Body of pancreas (tissue), 4 donors: ENCODE measurements around the gene KIAA1671. TPM values are rescaled to one million over a fixed set of nuclear protein-coding genes. Genes with fewer than 3 reads are reported as not detected.

Experiments
- ATAC-seq: fragments of 150-250 bp; one replicate; pipeline ENCODE4 v1.9.1; 2016
- DNase-seq, 4 donors: peaks; one replicate each; pipeline ENCODE4 v3.0.0-alpha.2; 2019
- H3K27ac ChIP-seq, 4 donors: fragments of 200-600 bp; sonication (generic); 1 replicate in 3 of 4; 2 replicates in 1 of 4; pipeline versions ENCODE4 v1.5.1 to v1.6.1; 2016 to 2019; ENCODE audit warnings: mild to moderate bottlenecking in 1 of 4, mixed read lengths in 1 of 4, moderate library complexity in 1 of 4
- H3K27me3 ChIP-seq, 2 donors: fragments of 200-600 bp; sonication (generic); one replicate each; pipeline ENCODE4 v1.6.0; 2016; ENCODE audit warnings: mild to moderate bottlenecking in 1 of 2
- H3K36me3 ChIP-seq, 2 donors: fragments of 200-600 bp; sonication (generic); replicated peaks in 1 of 2; 2 replicates each; pipeline ENCODE4 v1.5.1; 2016; ENCODE audit warnings: low read depth in 2 of 2; ENCODE audit not compliant: insufficient read depth in 1 of 2
- H3K4me1 ChIP-seq: fragments of 200-600 bp; sonication (generic); one replicate; pipeline ENCODE4 v1.6.0; 2016
- H3K4me3 ChIP-seq, 2 donors: fragments of 200-600 bp; sonication (generic); 1 replicate in 1 of 2; 2 replicates in 1 of 2; pipeline ENCODE4 v1.5.1; 2016 to 2019
- H3K9me3 ChIP-seq, 3 donors: fragments of 200-600 bp; sonication (generic); 1 replicate in 2 of 3; 2 replicates in 1 of 3; pipeline ENCODE4 v1.5.1; 2016
- POLR2A ChIP-seq, 3 donors: fragments of 450-650 bp; IDR thresholded peaks; one replicate each; pipeline ENCODE4 v1.6.1; 2016; ENCODE audit warnings: antibody characterized with exemption in 3 of 3, mild to moderate bottlenecking in 2 of 3
- WGBS, 2 donors: methylation state at CpG; one replicate each; pipeline ENCODE4 v1.1.5; 2017; 5-methylcytosine and 5-hydroxymethylcytosine counted together
- intact Hi-C: fragments of 100-400 bp; cut with DNase I; formaldehyde crosslinking; loops from one replicate; pipeline ENCODE4 v1.15.1; 2023
- total RNA-seq, 2 donors: library from RNA; depleted of rRNA; stranded (reverse); fragments of >200 nt; gene quantifications; one replicate each; pipeline ENCODE4 v1.1.0, GENCODE V29; 2016
- TF ChIP-seq, protein P1 (sequence below), 7 experiments: fragments of 450-650 bp in 4 of 7; fragments of 200-600 bp in 3 of 7; sonication (generic) in 3 of 7; IDR thresholded peaks; one replicate each; pipeline ENCODE4 v1.5.1; 2016 to 2019; ENCODE audit warnings: antibody characterized with exemption in 7 of 7

The KIAA1671 gene
- total RNA-seq, 2 donors from 2014 or later: 24.9 to 79.8 TPM

GRCh38 chr22:25216230-25216629, 263.7 kb downstream of the KIAA1671 start:
- H3K27ac ChIP-seq: no peak overlapping the region
- TF ChIP-seq, protein P1, sequence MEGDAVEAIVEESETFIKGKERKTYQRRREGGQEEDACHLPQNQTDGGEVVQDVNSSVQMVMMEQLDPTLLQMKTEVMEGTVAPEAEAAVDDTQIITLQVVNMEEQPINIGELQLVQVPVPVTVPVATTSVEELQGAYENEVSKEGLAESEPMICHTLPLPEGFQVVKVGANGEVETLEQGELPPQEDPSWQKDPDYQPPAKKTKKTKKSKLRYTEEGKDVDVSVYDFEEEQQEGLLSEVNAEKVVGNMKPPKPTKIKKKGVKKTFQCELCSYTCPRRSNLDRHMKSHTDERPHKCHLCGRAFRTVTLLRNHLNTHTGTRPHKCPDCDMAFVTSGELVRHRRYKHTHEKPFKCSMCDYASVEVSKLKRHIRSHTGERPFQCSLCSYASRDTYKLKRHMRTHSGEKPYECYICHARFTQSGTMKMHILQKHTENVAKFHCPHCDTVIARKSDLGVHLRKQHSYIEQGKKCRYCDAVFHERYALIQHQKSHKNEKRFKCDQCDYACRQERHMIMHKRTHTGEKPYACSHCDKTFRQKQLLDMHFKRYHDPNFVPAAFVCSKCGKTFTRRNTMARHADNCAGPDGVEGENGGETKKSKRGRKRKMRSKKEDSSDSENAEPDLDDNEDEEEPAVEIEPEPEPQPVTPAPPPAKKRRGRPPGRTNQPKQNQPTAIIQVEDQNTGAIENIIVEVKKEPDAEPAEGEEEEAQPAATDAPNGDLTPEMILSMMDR (IDR thresholded peaks at IDR 0.05): no peak
- no peak for TF ChIP-seq POLR2A (IDR thresholded peaks at IDR 0.05)
- H3K4me1 ChIP-seq: no peaks in the 10 kb centered on the region
- H3K36me3 ChIP-seq: no peaks in the 10 kb centered on the region
- H3K27me3 ChIP-seq: no peaks in the 10 kb centered on the region
- no peaks in the 10 kb centered on the region for H3K9me3 ChIP-seq
- no peak overlapping the region for H3K4me3 ChIP-seq
- intact Hi-C loops: no loop called here
- DNase-seq (no peak), ATAC-seq (no peak)
- 68 to 70% methylated on average over 2 of the region's 2 CpGs for WGBS, 2 donors

- intact Hi-C loops: no loop called here
- no peak for ATAC-seq
- H3K4me1 ChIP-seq: no peaks in the 10 kb centered on the region
- no peaks in the 10 kb centered on the region for H3K36me3 ChIP-seq
- no peaks in the 10 kb centered on the region for H3K27me3 ChIP-seq
- no peak for TF ChIP-seq POLR2A (IDR thresholded peaks at IDR 0.05)
- TF ChIP-seq, protein P1 (IDR thresholded peaks at IDR 0.05): no peak
- H3K27ac ChIP-seq: no peak within 1 kb of the TSS
- no peak within 1 kb of the TSS for H3K4me3 ChIP-seq
- DNase-seq: no peak
- WGBS, 2 donors: 84 to 90% methylated on average over 19 of the region's 19 CpGs
- H3K9me3 ChIP-seq: no peaks in the 10 kb centered on the region
Measured at GRCh38 chr22:25219211-25219689, 266.7 kb downstream of the KIAA1671 start, which contains the start of gene CRYBB2. TSS of gene CRYBB2 (plus strand) at chr22:25219639. CDS start at chr22:25221430, 1,791 bp downstream.

- Histone ChIP-seq H3K27me3 (no peaks in the 10 kb centered on the region), H3K4me1 (no peaks in the 10 kb centered on the region), H3K9me3 (no peaks in the 10 kb centered on the region), H3K36me3 (no peaks in the 10 kb centered on the region), H3K4me3 (no peak overlapping the region), H3K27ac (no peak overlapping the region)
- no peak for ATAC-seq
- WGBS, 2 donors: 37 to 54% methylated on average over 4 of the region's 4 CpGs
- TF ChIP-seq, protein P1 (IDR thresholded peaks at IDR 0.05): no peak
- TF ChIP-seq POLR2A (IDR thresholded peaks at IDR 0.05): no peak
- intact Hi-C loops: no loop called here
- peak in 1 of 4 donors; percentile 34 for DNase-seq
Measured at GRCh38 chr22:25219948-25220442, 267.5 kb downstream of the KIAA1671 start.

DNA sequence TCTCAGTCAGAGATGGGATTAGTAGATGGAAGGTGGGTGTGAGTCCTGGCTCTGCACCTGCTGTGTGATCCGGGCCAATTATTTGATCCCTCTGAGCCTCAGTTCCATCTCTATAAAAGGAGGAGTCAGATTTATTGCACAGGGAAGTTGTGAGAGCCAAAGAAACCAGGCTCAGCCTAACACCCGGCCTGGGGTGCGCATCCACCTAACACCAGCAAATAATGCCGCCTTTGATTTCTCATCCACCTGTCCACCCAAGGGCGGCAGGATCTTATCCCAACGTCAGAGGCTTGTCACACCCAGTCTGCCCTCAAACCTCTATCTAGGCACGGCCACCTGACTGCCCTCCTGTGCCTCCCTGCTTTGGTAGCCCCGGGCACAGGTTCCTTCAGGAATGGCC, 269.3 kb downstream of the KIAA1671 start:
- TF ChIP-seq, protein P1 (IDR thresholded peaks at IDR 0.05): no peak
- no peak for TF ChIP-seq POLR2A (IDR thresholded peaks at IDR 0.05)
- Histone ChIP-seq H3K4me1 (no peaks in the 10 kb centered on the region), H3K4me3 (no peak overlapping the region), H3K27me3 (no peaks in the 10 kb centered on the region), H3K36me3 (no peaks in the 10 kb centered on the region), H3K27ac (no peak overlapping the region), H3K9me3 (no peaks in the 10 kb centered on the region)
- intact Hi-C loops: no loop called here
- WGBS, 2 donors: 59 to 74% methylated on average over 6 to 8 of the region's 8 CpGs
- no peak for ATAC-seq
- DNase-seq: no peak

DNA sequence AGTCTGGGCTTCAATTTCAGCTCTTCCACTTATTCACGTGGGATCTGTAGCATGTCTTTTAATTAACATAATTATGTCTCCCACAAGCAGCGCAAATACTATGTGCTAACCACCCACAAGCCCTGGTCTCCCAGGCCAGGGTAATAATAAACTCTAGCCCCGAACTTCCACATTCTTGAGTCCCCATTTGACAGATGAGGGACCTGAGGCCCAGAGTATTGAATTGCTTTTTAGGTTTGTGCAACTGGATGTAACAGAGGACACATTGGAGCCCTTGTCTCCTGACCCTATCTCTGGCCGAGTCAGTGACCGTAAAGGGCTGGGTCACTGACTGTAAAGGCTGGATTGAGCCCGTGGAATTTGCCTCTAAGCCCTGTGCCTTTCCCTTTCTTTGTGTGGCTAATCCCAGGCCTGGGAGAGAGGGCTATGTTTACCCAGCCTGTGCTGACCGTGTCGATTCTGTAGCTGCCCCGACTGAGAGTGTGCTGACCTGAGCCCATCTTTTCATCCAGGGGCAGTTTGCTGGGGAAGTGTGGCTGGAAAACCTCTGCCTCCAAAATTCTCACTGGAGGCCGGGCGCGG, 270.8 kb downstream of the KIAA1671 start:
- H3K4me3 ChIP-seq: no peak overlapping the region
- H3K9me3 ChIP-seq: no peaks in the 10 kb centered on the region
- intact Hi-C loops: no loop called here
- ATAC-seq: no peak
- no peaks in the 10 kb centered on the region for H3K4me1 ChIP-seq
- H3K27ac ChIP-seq: no peak overlapping the region
- no peak for DNase-seq
- no peaks in the 10 kb centered on the region for H3K36me3 ChIP-seq
- 63 to 68% methylated on average over 8 to 12 of the region's 12 CpGs for WGBS, 2 donors
- TF ChIP-seq POLR2A (IDR thresholded peaks at IDR 0.05): no peak
- TF ChIP-seq, protein P1 (IDR thresholded peaks at IDR 0.05): no peak
- H3K27me3 ChIP-seq: no peaks in the 10 kb centered on the region
